Subcutaneous adipose tissue (tissue), 4 donors: ENCODE results near the gene TJP1. TPM values are rescaled to one million over a fixed set of nuclear protein-coding genes. Genes with fewer than 3 reads are reported as not detected.

Experiments
- CTCF ChIP-seq: fragments of 450-650 bp; IDR thresholded peaks from one replicate; pipeline ENCODE4 v1.5.1; 2016; ENCODE audit warnings: low read depth, mild to moderate bottlenecking, control low read depth, antibody characterized with exemption, moderate library complexity
- total RNA-seq, 4 donors: library from RNA; depleted of rRNA; stranded (reverse); fragments of >200 nt; gene quantifications; one replicate each; pipeline ENCODE4 v1.1.0, GENCODE V29; 2016

Gene TJP1
- total RNA-seq, 4 donors from 2014 or later: 59.2 to 138 (median 121) TPM

- no peak for TF ChIP-seq CTCF
Measured at GRCh38 chr15:29689287-29689986, 132.8 kb downstream of the TJP1 start.

GRCh38 chr15:29688506-29689286 lies 133.6 kb downstream of the TJP1 start:
- no peak for TF ChIP-seq CTCF

- no peak for TF ChIP-seq CTCF
Measured at GRCh38 chr15:29687939-29688505, 134.2 kb downstream of the TJP1 start.

GRCh38 chr15:29687204-29687815 lies 135.0 kb downstream of the TJP1 start:
- TF ChIP-seq CTCF: no peak

GRCh38 chr15:29686445-29687203 lies 135.6 kb downstream of the TJP1 start:
- TF ChIP-seq CTCF: no peak

GRCh38 chr15:29686079-29686425 lies 136.2 kb downstream of the TJP1 start:
- no peak for TF ChIP-seq CTCF
